GM18505 (cell line): ENCODE measurements around the gene IL12RB1.

ENCODE experiments used
- ATAC-seq: cut with Tn5 transposase; IDR thresholded peaks from one replicate; pipeline ENCODE4 v1.9.1; 2021; ENCODE audit not compliant: unreplicated experiment
- POLR2A ChIP-seq: IDR thresholded peaks from 4 replicates; pipeline ENCODE4 v1.6.1; 2011; ENCODE audit warnings: borderline replicate concordance; ENCODE audit not compliant: insufficient read depth, insufficient read length; ENCODE audit errors: extremely low read depth

IL12RB1 gene

DNA sequence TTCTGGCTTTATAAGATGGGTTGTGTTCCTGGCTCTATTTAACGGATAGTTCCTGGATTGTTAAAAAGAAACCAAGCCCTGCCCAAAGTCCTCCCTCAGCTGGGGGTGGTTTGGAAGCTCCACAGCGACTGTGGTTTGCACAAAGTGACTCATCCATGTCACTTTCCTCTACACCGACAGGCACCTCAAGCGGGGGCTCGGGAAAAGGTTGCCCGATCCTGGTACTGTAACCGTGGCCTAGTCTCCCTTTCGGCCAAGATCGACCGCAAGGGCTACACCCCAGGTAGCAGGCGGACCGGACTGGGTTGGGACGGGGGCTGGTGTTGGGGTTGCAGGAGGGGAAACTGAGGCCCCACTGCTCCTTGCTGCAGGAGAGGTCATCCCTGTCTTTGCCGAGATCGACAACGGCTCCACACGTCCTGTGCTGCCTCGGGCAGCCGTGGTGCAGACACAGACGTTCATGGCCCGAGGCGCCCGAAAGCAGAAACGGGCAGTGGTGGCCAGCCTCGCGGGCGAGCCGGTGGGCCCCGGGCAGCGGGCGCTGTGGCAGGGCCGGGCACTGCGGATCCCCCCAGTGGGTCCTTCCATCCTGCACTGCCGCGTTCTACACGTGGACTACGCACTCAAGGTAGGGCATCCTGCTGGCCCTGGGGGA lies 77.2 kb downstream of the IL12RB1 start:
- no peak for ATAC-seq
- TF ChIP-seq POLR2A, result no peak
